Muscle of back (tissue), 13 donors: ENCODE data around the gene DOCK3. TPM values are rescaled to one million over a fixed set of nuclear protein-coding genes. Genes with fewer than 3 reads are reported as not detected.

ENCODE experiments used
- DNase-seq, 3 donors: peaks; one replicate each; pipeline versions ENCODE4 v3.0.0 to v3.0.0-alpha.2; 2013
- long read RNA-seq, 9 donors: transcript quantifications; one replicate each; lab custom pipeline, GENCODE V29; 2026
- polyA plus RNA-seq, 10 donors: library from polyadenylated mRNA; unstranded; fragments of 120-200 nt; gene quantifications; one replicate each; pipeline ENCODE4 v1.2.1, GENCODE V29; 2013; ENCODE audit not compliant: insufficient read length in 10 of 10

The DOCK3 gene, protein sequence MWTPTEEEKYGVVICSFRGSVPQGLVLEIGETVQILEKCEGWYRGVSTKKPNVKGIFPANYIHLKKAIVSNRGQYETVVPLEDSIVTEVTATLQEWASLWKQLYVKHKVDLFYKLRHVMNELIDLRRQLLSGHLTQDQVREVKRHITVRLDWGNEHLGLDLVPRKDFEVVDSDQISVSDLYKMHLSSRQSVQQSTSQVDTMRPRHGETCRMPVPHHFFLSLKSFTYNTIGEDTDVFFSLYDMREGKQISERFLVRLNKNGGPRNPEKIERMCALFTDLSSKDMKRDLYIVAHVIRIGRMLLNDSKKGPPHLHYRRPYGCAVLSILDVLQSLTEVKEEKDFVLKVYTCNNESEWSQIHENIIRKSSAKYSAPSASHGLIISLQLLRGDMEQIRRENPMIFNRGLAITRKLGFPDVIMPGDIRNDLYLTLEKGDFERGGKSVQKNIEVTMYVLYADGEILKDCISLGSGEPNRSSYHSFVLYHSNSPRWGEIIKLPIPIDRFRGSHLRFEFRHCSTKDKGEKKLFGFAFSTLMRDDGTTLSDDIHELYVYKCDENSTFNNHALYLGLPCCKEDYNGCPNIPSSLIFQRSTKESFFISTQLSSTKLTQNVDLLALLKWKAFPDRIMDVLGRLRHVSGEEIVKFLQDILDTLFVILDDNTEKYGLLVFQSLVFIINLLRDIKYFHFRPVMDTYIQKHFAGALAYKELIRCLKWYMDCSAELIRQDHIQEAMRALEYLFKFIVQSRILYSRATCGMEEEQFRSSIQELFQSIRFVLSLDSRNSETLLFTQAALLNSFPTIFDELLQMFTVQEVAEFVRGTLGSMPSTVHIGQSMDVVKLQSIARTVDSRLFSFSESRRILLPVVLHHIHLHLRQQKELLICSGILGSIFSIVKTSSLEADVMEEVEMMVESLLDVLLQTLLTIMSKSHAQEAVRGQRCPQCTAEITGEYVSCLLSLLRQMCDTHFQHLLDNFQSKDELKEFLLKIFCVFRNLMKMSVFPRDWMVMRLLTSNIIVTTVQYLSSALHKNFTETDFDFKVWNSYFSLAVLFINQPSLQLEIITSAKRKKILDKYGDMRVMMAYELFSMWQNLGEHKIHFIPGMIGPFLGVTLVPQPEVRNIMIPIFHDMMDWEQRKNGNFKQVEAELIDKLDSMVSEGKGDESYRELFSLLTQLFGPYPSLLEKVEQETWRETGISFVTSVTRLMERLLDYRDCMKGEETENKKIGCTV (N-terminal part only)
- polyA plus RNA-seq = under 1 TPM; 0.07 to 0.76 (median 0.22) TPM
- long read RNA-seq, donor 1 = 0 reads
- long read RNA-seq, donor 2 = 0 reads
- long read RNA-seq, donor 3 = 0 reads
- long read RNA-seq, donor 4 = 0 reads
- long read RNA-seq, donor 5 = 0 reads
- long read RNA-seq, donor 6 = 0 reads
- long read RNA-seq, donor 7 = 0 reads
- long read RNA-seq, donor 8 = 0 reads
- long read RNA-seq, donor 9 = 0 reads

- peak; percentile 40 to 80 (median 75) for DNase-seq
Observed at GRCh38 chr3:50674349-50675178, at the start of gene DOCK3. Gene DOCK3 (plus strand): TSS chr3:50674927. CDS start chr3:50675264, 337 bp downstream.

DNA sequence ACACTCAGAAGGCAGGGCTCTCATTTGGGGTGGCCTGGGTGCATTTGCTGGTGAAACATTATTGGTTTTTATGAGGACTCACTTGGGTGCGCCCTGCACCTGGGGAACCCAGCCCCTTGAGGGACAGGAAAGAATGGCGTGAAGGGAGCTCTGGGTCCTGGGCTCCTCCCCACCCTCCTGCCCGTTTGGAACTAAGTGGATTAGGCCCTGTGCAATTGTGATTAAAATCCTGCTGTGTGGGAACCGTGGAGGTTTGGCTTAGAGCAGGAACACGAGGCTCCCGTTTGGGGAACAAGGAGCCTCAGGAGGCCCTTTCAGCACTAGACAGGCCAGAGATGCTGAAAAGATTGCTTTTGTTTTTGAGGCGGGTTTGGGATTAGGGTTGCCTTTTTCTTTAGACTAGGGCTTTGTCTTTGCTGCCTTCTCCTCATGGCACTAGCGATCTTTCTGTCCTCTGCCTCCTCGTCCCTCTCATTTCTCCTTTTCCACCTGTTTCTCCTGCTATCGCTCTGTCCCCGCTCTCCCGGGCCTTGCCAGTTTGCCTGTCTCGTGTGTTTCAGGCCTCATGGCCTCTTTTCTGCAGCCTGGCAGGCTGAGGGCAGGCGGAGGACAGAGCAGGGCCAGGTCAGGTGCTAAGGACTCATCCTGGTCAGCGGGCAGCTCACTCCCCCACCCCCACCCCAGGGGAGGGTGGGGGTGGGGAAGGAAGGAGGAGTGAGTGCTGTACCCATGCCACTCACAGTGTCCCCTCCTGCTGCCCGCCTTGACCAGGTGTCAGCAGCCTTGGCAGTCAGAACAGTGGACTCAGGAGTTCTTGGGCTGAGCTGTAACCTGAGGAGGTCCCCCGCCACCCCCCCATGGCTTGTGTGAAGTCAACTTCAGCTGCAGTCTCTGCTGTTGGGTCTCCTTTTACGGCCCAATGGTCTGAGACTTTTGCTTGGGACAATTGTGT, 49.2 kb upstream of the DOCK3 start:
- no peak for DNase-seq

GRCh38 chr3:50626401-50626800, 48.3 kb upstream of the DOCK3 start:
- no peak for DNase-seq

- no peak for DNase-seq
Observed at GRCh38 chr3:50627407-50628051, 47.2 kb upstream of the DOCK3 start.

DNA sequence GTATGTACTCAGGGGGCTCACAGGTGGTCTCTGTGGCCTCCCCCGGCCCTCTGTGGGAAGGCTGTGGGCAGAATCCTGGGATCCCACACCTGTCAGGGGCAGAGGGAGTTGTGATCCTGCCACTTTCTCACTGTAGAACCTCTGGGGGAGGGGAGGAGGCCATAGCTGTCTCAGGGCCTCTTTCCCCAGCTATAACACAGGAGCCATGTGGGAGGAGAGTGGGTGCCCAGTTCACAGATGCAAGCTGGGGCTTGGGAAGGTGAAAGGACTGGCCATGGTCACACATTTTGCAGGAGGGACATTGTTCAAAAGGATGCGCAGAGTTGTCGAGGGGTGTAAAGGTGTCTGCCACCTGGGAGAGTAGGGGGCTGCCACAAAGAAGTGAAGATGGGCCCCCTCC, 46.1 kb upstream of the DOCK3 start:
- no peak for DNase-seq

- no peak for DNase-seq
Observed at GRCh38 chr3:50630394-50630793, 44.3 kb upstream of the DOCK3 start.

- no peak for DNase-seq
Observed at GRCh38 chr3:50630877-50631276, 43.9 kb upstream of the DOCK3 start.

DNA sequence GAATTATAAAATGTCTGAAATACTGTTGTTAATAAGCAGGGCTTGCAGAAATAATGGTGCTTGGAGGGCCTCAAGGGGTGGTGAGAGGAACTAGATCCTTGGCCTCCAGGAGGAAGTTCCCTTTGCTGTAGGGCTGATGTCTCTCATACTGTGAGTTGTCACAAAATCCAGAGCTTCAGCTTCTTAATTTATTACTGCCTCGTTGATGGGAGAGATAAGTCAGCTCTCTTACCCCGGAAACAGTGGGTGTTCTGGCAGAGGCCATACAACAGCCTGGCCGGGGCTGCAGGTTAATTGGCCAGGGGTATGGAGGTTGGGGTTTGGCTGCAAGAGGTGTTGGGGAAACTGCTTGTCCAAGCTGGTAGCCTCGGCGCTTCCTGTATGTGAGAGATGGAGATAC, 42.3 kb upstream of the DOCK3 start:
- DNase-seq = no peak

DNA sequence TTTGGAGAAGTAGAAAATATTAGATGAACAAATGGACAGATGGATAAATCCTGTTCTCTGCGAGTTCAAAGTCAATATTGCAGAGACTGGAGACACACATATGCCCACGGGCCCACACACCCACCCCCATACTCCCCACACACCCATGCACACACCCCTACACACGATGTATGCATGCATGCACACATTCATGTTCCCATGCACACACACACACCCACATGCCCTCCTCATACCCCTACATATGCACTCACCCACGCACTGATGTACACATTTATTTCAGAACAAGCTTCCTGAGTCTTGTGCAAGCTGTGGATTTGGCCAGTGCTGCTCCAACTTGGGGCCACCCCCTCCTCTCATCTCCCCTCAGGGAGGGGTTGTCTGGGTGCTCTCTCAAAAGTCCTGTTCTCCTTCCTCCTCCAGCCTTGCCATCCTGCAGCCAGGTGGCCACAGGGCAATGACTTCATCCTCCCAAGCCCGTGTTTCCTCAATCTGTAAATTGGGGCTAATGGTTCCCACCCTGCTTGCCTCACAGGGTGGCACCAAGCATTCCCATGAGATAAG, 41.4 kb upstream of the DOCK3 start:
- no peak for DNase-seq

DNA sequence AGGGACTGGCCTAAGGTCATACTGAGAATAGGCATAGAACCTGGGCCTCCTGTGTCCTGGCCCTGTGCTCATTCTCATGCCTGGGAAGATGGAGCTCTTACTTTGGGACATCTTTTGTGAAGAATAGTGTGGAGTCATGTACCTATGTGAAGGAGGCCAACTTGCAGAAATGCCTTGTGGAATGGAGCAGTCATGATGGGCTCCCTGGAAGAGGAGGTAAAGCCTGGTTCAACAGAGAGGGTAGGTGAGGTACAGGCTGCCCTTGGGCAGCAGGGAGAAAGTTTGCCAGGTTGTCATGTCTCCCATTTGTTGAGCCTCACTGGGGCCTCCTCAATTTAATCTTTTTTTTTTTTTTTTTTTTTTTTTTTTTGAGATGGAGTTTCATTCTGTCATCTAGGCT, 39.7 kb upstream of the DOCK3 start:
- no peak for DNase-seq

DNA sequence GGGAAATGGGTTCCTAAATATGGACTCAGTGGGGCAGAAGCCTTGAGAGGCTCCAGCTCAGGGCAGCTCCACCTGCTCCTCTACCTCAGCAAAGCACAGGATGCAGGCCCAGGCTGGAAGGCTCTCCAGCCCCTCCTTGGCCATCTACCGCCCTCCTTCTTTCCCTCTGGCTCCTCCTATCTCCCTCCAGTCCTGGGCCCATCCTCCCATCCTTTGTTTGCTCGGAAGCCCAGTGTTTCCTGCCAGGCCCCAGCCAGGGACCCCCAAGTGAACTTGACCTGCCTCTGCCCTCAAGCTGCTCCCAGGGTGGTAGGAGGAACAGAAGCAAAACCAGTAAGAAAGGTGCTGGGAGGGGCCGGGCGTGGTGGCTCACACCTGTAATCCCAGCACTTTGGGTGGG, 37.7 kb upstream of the DOCK3 start:
- DNase-seq = no peak

DNA sequence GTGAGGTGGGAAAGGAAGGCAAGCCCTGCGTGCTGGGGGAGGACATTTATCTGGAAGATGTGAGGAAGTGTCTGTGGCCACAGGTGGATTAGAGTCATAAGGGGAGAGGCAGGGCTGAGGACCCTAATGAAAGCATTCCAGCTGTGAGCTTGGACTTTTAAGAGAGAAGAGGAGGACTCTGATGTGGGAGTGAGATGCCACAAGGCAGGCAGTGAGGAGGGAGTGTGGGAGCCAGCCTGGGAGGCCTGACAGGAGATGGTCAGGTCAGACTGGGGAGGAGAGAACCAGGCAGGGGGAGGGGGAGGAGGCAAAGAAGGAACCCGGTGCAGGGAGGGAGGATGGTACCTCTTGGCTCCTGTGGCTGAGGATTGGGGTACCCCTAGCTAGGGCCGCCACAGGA, 36.8 kb upstream of the DOCK3 start:
- no peak for DNase-seq

DNA sequence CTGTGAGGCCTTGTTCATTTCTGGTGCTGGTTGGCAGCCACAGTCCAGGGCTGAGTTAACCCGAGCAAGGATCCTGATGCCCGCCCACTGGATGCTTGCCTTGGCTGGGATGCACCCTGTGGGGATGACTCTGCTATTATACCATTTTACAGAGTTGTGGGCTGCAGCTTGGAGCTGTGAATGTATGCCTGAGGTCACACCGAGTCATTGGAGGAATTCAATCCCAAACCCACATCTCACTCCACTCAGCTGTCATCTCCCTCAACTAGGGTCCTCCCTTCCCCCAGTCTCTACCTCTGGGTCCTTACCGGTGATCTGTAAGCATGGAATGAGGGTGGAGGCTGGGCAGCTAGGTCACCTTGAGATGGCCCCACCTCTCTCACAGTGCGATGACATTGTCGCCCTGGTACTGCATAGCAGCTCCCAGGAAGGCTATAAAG, 35.7 kb upstream of the DOCK3 start:
- no peak for DNase-seq

DNA sequence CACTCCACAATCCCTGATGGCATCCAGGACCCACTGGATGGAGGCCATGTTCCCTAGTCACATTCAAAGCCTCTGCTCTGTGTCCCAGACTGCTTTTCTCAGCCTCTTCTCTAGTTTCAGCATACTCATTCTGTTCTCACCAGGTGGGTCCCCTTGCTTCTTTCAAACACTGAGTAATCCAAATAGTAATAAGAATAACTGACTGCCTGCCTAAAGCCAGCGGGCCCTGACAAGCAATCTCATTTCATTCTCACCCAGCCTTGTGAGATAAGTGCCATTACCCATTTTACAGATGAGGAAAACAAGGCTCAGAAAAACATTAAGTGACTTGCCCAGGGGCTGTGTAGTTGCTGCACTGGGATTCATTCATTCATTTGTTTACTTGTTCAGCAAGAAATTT, 32.3 kb upstream of the DOCK3 start:
- DNase-seq = no peak

DNA sequence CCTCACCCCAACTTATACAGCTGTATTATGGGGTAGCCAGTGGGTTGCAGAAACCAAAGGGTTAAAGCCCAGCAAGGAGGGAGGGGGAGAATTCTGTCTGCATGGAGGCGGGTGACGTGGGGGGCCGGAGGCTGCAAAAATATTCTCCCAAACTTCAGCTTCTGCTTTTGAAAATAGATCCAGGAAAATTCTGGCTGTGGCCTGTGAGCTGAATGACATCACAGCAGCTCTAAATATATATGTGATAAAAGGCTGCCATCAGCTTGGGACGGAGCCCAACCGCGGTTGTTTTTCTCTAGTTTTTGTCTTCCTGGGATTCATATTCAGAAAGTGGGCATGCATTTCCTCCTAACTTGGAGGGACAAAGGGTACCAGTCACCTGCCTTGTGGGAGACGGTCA, 30.2 kb upstream of the DOCK3 start:
- peak in 2 of 3 donors; percentile 48 to 55 for DNase-seq

DNA sequence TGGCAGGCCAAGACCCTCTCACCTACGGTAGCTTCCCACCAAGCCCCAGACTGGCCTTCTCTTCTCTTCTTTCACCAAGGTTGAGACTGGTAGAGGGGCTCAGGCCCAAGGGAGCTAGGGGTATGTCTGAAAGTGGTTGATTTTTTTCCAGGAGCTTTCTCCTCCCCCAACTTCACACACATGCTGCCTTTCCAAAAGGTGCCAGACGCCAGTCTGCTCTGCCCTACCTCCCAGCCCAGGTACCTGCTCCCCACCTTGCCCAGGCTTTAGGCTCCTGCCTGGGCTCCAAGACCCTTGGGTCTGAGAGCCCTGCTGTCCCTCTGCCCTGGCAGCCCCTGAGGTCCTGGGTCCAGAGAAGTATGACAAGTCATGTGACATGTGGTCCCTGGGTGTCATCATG, 29.3 kb upstream of the DOCK3 start:
- no peak for DNase-seq

DNA sequence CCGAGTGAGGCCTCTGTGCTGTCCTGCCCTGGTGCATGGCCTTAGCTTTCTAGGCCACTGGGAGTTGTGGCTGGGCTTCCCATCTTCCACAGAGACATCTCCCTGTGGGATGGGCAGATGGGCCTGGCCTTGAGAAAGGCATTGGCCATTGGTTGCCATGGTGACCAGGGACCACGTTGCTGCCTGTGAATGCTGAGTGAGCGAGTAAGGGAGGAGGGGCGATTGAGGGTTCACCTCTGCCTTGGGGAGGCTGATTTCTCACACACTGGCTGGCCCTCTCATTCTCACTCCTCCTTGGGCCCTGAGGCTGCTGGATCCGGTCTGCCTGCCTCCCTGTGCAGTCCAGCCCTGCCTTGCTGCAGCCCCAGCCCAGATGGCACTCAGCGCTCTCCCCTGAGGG, 26.4 kb upstream of the DOCK3 start:
- no peak for DNase-seq

GRCh38 chr3:50648944-50649343, 25.8 kb upstream of the DOCK3 start:
- DNase-seq = no peak

- no peak for DNase-seq
Observed at GRCh38 chr3:50649451-50649931, 25.2 kb upstream of the DOCK3 start.
